Upper lobe of left lung (tissue), 4 donors: ENCODE measurements around the gene FNBP1L.

ENCODE experiments used
- CTCF ChIP-seq, 6 experiments: fragments of 450-650 bp in 4 of 6; fragments of 200-600 bp in 2 of 6; sonication (generic) in 2 of 6; IDR thresholded peaks; one replicate each; pipeline ENCODE4 v1.5.1; 2016 to 2019; ENCODE audit warnings: antibody characterized with exemption in 6 of 6
- POLR2A ChIP-seq, 4 donors: fragments of 450-650 bp; IDR thresholded peaks; one replicate each; pipeline ENCODE4 v1.5.1; 2016 to 2017; ENCODE audit warnings: antibody characterized with exemption in 4 of 4, mild to moderate bottlenecking in 2 of 4

GRCh38 chr1:93450321-93450720, 2.4 kb downstream of the FNBP1L start:
- TF ChIP-seq POLR2A (IDR thresholded peaks at IDR 0.05) (no peak), CTCF (IDR thresholded peaks at IDR 0.05) (no peak)
